CD4-positive, alpha-beta T cell treated with Interleukin-4 for 4 hours (primary cell): ENCODE measurements around the gene INSYN2A.

Experiments used
- DNase-seq: peaks from one replicate; pipeline ENCODE4 v3.0.0-alpha.2; 2020

The INSYN2A gene

DNA sequence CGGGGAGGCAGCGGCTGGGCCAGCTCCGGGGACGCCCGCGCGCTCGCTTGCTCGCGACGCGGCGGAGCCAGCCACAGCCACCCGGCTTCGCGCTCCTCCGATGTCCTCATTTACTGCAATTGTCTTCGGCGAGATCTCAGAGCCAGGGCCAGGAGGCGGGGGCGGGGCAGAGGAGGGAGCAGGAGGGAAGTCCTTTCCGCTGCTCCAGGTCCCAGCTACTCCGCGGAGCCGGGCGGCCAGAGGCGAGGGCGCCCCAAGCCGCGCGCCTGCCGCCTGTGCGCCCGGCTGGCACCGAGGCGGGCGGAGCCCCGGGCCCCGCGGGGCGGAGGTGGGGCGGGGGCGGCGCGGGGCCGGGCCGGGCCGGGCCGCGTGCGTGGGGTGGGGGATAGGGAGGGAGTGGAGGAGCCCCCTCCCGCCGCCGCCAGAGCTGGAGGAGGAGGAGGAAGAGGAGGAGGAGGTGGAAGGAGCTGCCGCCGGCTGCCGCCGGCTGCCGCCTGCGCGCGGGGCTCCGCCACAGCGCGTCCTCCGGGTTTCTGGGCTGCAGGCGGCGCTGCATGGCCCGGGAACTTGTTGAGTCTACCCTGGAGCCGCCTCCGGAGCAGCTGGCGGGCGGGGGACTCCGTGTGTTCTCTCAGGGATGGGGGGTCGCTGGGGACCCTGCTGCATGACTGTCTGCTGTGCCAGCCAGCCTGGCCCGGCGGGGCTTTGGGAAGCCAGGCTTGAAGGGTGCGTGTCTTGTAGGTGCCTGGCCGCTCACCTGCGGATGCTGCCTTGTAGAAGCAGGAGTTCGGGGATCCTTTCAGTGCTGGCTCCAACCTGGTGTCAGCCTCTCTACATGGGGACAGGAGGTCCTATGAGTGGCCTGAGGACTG is at the start of gene INSYN2A:
Gene INSYN2A (minus strand): TSS at position 310 of the 872 bp plus-strand sequence. CDS start 20,196 bp downstream, outside the sequence.
- DNase-seq: no peak

DNA sequence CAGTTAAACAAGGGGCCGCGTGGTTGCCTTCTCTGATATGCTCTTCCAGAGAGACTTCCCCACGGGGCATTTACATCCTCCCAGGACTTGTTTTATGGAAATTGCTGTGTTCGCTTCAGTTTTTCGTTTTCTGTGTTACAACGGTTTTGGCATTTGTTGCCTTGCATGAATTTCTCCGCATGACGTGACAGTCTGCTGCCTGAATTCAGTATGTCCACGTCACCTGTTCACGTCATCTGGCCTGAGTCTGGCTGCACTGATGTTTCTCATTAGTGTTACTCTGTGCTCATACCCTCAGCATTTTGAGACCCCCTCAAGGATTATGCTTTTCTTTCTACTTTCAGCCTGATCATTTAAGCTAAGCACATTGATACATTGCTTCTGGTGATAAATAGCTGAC is 49.1 kb upstream of the INSYN2A start:
- DNase-seq: no peak

GRCh38 chr10:127243490-127244272 is 47.3 kb upstream of the INSYN2A start:
- no peak for DNase-seq

DNA sequence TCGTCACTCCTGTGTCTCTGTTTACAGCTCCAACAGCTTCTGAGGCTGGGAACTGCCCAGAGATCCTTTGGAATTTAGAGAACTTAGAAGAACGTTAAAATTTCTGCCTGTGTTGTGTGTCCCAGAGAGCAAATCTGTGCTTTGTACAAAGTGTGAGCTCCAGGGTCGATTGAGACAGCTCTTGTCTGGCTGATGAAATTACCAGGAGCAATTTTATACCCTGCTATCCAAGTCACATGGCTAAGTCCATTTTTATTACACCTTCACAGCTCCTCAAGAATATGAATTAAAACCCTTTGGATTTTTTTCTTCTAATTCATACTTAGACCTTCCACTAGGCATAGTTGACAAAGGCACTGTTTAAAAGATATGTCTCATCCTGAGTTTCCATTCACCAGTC is 46.5 kb upstream of the INSYN2A start:
- no peak for DNase-seq

DNA sequence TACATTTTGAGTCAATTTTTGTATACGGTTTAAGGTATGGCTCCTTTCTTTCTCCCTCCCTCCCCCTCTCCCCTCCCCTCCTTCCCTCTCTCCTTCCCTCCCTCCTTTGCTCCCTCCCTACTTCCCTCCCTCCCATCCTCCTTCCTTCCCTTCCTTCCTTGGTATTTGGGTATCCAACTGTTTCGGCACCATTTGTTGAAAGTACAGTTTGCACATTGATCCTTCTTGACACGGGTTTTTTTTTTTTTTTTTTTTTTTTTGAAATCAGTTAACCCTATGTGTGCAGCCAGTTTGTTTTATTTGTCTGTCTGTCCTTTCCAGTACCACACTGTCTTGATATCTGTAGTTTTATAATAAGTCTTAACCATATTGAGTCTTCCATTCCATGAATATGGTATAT is 39.9 kb upstream of the INSYN2A start:
- DNase-seq: no peak

DNA sequence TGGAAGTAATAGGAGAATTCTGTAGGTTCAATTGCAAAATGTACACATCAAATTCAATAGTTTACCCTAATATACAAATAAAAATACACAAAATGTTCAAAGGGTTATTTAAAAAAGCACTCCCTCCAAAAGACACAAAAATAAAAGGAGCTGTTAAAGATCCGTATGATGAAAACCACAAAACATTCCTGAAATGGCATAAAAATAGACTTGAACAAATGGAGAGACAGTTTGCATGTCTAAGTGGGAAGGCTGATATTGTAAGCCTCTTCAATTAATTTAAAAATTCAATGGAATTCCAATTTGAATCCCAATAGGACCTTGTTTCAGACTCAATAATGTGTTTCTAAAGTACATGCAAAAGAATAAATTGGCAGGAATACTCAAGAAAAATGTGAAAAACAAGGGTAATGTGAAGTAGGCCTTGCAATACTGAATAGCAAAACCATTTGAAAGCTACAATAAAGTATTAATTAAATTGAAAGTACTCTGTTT is 38.0 kb upstream of the INSYN2A start:
- no peak for DNase-seq

- DNase-seq: no peak
Measured at GRCh38 chr10:127228195-127228787, 31.9 kb upstream of the INSYN2A start.

DNA sequence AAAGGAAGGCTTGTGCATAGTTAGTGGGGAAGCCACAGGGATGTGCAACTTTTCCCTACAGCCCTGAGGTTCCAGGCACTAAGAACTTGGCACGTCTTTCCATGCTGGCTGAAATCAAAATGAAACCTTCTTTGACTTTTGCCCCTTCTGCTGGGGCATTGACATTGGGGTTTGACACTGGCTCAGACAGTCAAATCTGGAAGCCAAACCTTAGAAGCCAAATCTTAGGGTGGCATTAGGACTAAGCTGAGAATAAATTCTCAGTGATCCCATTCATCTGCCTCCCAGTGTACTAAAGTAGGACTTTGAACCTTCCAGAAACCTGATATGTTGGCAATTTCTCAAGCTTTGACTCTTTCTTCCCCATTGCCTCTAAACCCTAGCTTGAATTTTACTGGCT is 31.3 kb upstream of the INSYN2A start:
- no peak for DNase-seq

GRCh38 chr10:127227027-127227426 is 30.6 kb upstream of the INSYN2A start:
- DNase-seq: no peak

GRCh38 chr10:127221281-127221680 is 24.9 kb upstream of the INSYN2A start:
- no peak for DNase-seq

DNA sequence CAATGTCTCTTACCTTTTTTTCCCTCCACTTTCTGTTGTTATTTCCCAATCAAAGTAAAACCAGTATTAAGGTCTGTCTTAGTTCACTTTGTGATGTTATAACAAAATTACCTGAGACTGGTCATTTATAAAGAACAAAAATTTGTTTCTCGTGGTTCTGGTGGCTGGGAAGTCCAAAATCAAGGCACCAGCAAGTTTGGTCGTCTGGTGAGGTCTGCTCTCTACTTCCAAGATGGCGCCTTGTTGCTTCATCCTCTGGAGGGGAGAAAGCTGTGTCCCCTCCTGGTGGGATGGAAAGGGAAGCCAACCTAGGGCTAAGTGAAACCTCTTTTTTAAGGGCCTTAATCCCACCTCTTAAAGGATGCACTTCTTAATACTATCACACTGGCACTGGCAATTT is 22.3 kb upstream of the INSYN2A start:
- DNase-seq: no peak

DNA sequence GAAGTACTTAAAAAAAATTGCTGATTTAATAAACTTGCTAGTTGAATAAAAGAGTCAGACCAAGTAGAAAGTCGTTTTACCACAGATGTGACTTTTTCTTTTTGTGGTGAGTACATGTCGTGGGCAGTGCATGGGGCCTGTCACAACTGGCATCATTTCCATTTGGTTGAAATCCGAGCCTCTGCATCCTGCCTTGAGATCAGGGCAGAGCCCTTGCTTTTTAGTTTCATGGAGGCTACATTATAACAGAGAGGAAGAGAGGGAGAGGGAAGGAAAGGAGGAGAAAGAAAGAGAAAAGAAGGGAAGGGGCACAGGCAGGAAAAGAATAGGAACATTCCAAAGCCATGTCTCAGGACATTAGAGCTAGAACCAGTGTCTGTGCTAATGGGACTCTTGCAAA is 20.4 kb upstream of the INSYN2A start:
- no peak for DNase-seq

- DNase-seq: no peak
Measured at GRCh38 chr10:127216274-127216673, 19.9 kb upstream of the INSYN2A start.

DNA sequence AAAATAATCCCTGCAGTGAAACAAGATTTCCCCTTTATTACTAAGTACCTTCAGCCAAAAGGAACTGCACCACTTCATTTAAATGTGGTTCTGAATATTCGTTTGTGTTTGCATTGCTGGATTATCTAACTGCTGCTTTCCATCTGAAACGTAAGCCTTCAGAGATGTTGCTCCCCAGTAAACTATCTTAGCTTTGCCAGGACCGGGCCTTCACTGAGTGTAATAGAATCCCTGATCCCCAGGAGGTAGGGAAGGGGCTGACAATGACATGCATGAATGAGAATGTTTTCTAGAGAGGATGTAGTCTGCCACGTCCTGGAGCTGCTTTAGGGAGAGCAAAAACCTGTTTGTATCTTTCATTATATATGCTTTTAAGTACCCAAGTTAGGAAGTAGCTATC is 19.5 kb upstream of the INSYN2A start:
- no peak for DNase-seq

DNA sequence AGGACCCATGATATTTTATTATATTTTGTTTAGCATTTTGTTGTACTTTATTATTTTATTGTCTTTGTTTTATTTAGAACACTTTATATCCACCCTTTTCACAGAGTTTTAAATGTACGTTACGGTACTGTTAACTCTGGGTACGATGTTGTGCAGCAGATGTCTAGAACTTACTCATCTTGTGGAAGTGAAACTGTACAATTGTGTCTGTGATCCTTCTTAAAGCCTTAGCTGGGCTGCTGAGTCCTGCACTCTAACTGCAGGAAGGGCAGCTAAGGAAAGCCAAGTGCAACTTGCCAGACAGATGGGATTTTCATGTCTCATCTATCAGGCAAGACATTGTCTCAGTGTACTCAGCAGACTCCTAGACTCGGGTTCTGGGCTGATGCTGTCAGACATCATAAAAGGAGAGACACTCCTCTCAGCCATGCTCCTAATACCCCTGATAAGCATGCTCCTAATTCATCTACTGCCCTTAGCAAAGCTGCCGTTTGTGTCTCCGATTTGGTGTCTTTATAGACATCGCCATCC is 14.6 kb upstream of the INSYN2A start:
- no peak for DNase-seq

- no peak for DNase-seq
Measured at GRCh38 chr10:127207081-127207480, 10.7 kb upstream of the INSYN2A start.

DNA sequence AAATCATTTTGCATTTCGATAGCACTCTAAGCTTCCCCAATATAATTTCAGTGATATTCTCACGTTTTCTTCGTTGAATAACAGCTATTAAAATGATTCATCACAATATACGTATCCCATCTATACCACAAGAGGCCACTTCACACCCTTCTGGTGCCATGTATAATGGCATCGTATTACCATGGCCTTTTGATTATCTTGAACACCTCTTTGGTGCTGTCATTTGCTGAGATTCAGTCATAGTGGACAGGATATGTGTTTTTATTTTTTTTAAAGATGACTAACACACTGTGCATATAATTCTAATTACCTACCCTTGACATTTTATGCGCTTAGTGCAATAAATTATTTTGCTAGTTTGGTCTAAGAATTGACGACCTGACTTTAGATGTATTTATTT is 6.7 kb upstream of the INSYN2A start:
- no peak for DNase-seq

- DNase-seq: no peak
Measured at GRCh38 chr10:127200646-127201045, 4.3 kb upstream of the INSYN2A start.

DNA sequence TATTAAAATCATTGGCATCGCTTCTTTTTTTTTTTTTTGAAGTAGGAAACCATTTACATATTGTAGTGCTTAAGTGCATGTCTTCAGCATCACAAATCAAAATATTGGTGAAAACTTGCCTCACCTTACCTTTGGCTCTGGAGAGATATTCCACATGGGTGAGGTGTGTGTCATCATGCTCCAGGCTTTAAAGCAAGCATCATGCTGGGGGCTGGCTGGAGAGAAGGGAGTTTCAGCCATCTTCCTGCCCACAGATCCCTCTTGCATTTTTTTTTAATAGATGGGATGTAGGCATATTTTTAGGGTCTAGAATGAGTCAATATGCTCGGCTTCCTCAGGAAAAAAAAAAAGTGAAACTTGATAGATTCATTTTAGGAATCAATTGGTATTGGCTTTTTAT is 2.3 kb upstream of the INSYN2A start:
- no peak for DNase-seq

- DNase-seq: no peak
Measured at GRCh38 chr10:127198307-127198706, 1.9 kb upstream of the INSYN2A start.

GRCh38 chr10:127197154-127197432 is 702 bp upstream of the INSYN2A start:
- no peak for DNase-seq

DNA sequence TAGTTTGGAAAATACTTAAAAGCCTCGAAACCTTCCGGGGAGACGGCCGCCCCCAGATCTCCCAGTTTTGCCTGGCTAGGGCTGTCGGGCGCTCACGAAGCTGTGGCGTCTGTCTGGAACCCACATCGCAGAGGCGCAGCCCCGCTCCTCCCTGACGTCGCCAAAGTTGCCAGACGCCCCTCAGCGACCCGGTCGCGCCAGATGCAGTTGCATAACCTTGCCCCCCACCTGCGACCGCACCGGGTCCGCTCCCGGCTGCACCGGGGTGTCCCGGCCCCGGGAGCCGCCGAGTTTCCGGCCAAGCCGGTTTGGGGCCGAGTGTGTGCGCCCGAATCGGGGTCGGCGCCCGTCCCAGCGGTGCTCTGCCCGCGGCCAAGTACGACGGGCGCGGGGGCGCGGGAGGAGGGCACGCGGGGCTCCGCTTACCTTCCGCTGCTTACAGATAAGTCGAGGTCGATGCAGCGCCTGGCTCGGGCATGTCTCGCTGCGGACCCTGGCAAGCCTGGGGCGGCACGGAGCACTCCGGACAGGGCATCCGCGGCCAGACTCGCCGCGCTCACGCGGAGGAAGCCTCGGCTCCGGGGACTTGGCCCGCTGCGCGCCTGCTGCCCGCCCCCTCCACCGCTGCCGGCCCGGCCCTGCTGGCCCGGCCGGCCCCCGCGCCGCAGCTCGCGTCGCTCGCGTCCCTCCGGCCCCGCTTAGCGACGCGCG is 665 bp downstream of the INSYN2A start:
- no peak for DNase-seq

GRCh38 chr10:127195041-127195506 is 1.3 kb downstream of the INSYN2A start:
- no peak for DNase-seq
